SU-DHL-6 (cell line): ENCODE data around the gene TSNAX.

ENCODE experiments used
- H2AFZ ChIP-seq: fragments of 200-600 bp; sonication (generic); 2 replicates; pipeline ENCODE4 v1.6.1; 2014; ENCODE audit warnings: low read depth, mild to moderate bottlenecking, moderate library complexity, mixed read lengths, antibody characterized with exemption, low read length; ENCODE audit not compliant: severe bottlenecking
- H3F3A ChIP-seq: fragments of 200-600 bp; shearing (Covaris generic); 2 replicates; pipeline ENCODE4 v1.6.0; 2016; ENCODE audit warnings: antibody characterized with exemption, mild to moderate bottlenecking; ENCODE audit not compliant: insufficient read depth
- H3K27ac ChIP-seq: fragments of 200-600 bp; sonication (generic); 2 replicates; pipeline ENCODE4 v1.5.1; 2016; ENCODE audit warnings: low read depth, mild to moderate bottlenecking, low read length, moderate library complexity, mixed read lengths
- H3K27me3 ChIP-seq: fragments of 200-600 bp; sonication (generic), shearing (Covaris generic); 2 replicates; pipeline ENCODE4 v1.6.0; 2014; ENCODE audit warnings: mild to moderate bottlenecking, low read length
- H3K36me3 ChIP-seq: fragments of 200-600 bp; sonication (generic); 2 replicates; pipeline ENCODE4 v1.6.1; 2014; ENCODE audit warnings: mild to moderate bottlenecking, low read length, mixed read lengths
- H3K4me2 ChIP-seq: fragments of 300-600, 200-600 bp; shearing (Covaris generic), sonication (generic); 2 replicates; pipeline ENCODE4 v1.6.0; 2014; ENCODE audit warnings: low read length, low read depth, mild to moderate bottlenecking; ENCODE audit not compliant: poor library complexity, severe bottlenecking
- H3K4me3 ChIP-seq: fragments of 200-600 bp; sonication (generic); 2 replicates; pipeline ENCODE4 v1.5.1; 2014; ENCODE audit warnings: antibody characterized with exemption, low read length, mild to moderate bottlenecking, mixed read lengths; ENCODE audit not compliant: insufficient read depth, poor library complexity, severe bottlenecking
- H3K79me2 ChIP-seq: fragments of 200-600 bp; sonication (generic); 2 replicates; pipeline ENCODE4 v1.6.1; 2014; ENCODE audit warnings: mild to moderate bottlenecking, low read length, moderate library complexity; ENCODE audit not compliant: insufficient read depth
- H3K9ac ChIP-seq: fragments of 200-600 bp; sonication (generic); 2 replicates; pipeline ENCODE4 v1.7.0; 2014; ENCODE audit warnings: mild to moderate bottlenecking, low read length
- H3K9me2 ChIP-seq: fragments of 200-600 bp; sonication (generic); replicated peaks from 2 replicates; pipeline ENCODE4 v1.6.1; 2014; ENCODE audit warnings: low read length; ENCODE audit not compliant: insufficient read depth
- H3K9me3 ChIP-seq: fragments of 200-600 bp; sonication (generic); 2 replicates; pipeline ENCODE4 v1.6.1; 2014; ENCODE audit warnings: low read length, mixed read lengths; ENCODE audit not compliant: insufficient read depth
- H4K20me1 ChIP-seq: fragments of 200-600 bp; sonication (generic); 2 replicates; pipeline ENCODE4 v1.6.1; 2014; ENCODE audit warnings: low read depth, mild to moderate bottlenecking, antibody characterized with exemption, low read length, moderate library complexity, mixed read lengths
- CTCF ChIP-seq: fragments of 200-600 bp; sonication (generic); IDR thresholded peaks from one replicate; pipeline ENCODE4 v1.5.1; 2017; ENCODE audit warnings: antibody characterized with exemption, mild to moderate bottlenecking, low read length, moderate library complexity; ENCODE audit not compliant: insufficient read depth, poor library complexity, severe bottlenecking
- EZH2phosphoT487 ChIP-seq: fragments of 200-600 bp; sonication (generic), shearing (Covaris generic); conservative IDR thresholded peaks from 2 replicates; pipeline ENCODE4 v1.6.1; 2018; ENCODE audit warnings: mild to moderate bottlenecking, antibody characterized with exemption, low read length, moderate library complexity, mixed read lengths

The TSNAX gene

DNA sequence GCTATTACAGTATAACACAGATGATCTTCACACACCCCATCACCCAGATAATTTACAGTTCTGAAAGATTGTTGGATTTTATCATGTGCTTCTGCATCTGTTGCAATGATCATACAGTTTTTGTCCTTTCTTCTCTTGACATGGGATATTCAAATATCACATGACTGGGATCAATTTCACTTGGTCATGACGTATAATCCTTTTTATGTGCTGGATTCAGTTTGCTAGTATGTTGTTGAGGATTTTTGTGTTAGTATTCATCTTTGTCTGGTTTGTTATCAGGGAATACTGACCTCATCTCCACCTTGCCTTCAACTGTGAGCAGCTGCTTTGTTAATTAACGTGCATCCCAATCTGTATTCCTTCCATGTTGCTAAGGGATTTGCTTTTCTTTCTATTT is 53.4 kb downstream of the TSNAX start:
- no peak overlapping the region for H3K27ac ChIP-seq
- TF ChIP-seq EZH2phosphoT487 (no peak), CTCF (no peak)

GRCh38 chr1:231583376-231583775 is 54.9 kb downstream of the TSNAX start:
- TF ChIP-seq EZH2phosphoT487 (no peak), CTCF (no peak)
- Histone ChIP-seq H3K27me3 (no peaks in the 10 kb centered on the region), H3F3A (no peaks in the 10 kb centered on the region), H2AFZ (no peak overlapping the region), H3K27ac (no peak overlapping the region), H3K9ac (no peak overlapping the region), H3K4me3 (no peak overlapping the region), H3K79me2 (no peaks in the 10 kb centered on the region), H4K20me1 (no peaks in the 10 kb centered on the region), H3K9me2 (no peaks in the 10 kb centered on the region), H3K4me2 (no peak overlapping the region), H3K36me3 (no peaks in the 10 kb centered on the region), H3K9me3 (no peaks in the 10 kb centered on the region)

More for the DNA sequence above, 53.4 kb downstream of the TSNAX start:
- Histone ChIP-seq H3K4me3 (no peak overlapping the region), H3K9me3 (no peaks in the 10 kb centered on the region), H2AFZ (no peak overlapping the region), H3K4me2 (no peak overlapping the region), H3K36me3 (no peaks in the 10 kb centered on the region), H3K27me3 (no peaks in the 10 kb centered on the region), H3K79me2 (no peaks in the 10 kb centered on the region), H3F3A (no peaks in the 10 kb centered on the region), H3K9me2 (no peaks in the 10 kb centered on the region), H3K9ac (no peak overlapping the region), H4K20me1 (no peaks in the 10 kb centered on the region)

DNA sequence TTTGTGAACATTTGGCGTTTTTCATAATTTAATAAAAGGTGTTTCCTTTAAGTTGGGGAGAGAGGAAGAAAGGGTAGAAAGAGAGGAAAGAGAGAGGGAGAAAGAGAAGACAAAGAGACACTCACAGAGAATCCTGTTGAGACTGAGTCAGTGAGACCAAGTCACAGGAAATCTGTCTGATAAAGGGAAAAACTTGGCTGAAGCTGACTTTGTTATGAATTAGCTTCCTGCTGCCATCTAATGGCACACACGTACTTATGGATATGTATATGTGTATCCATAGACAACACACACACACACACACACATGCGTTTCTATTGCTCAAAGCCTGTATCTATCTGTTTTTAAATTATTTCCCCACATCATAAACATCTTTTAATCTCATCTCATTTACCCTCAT is 55.6 kb downstream of the TSNAX start:
- H3K27ac ChIP-seq, result no peak overlapping the region
- H2AFZ ChIP-seq, result no peak overlapping the region
- H3K9me2 ChIP-seq, result no peaks in the 10 kb centered on the region
- H3K4me2 ChIP-seq, result no peak overlapping the region
- H3K79me2 ChIP-seq, result no peaks in the 10 kb centered on the region
- no peak for TF ChIP-seq CTCF
- no peak for TF ChIP-seq EZH2phosphoT487
- no peak overlapping the region for H3K4me3 ChIP-seq
- no peaks in the 10 kb centered on the region for H3F3A ChIP-seq
- H3K9ac ChIP-seq, result no peak overlapping the region
- no peaks in the 10 kb centered on the region for H3K27me3 ChIP-seq
- no peaks in the 10 kb centered on the region for H4K20me1 ChIP-seq
- no peaks in the 10 kb centered on the region for H3K36me3 ChIP-seq
- H3K9me3 ChIP-seq, result no peaks in the 10 kb centered on the region

DNA sequence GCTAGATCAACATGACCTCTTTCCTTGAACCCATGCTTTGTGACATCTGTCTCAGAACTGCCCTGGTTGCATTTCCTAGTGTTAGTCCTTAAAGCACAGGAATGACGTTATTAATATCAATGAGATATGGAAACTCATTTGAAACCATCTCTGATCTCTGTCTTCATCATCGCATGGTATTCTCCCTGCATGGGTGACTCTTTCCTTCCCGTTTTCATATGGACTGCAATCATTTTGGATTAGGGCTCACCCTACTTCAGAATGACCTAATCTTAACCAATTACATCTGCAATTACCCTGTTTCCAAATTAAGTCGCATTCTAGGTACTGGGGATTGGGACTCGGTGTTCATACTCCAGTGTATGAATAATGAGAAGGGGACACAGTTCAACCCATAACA is 56.5 kb downstream of the TSNAX start:
- Histone ChIP-seq H3K9ac (no peak overlapping the region), H3K9me2 (no peaks in the 10 kb centered on the region), H3F3A (no peaks in the 10 kb centered on the region), H3K4me2 (no peak overlapping the region), H2AFZ (no peak overlapping the region), H3K4me3 (no peak overlapping the region), H3K27ac (no peak overlapping the region), H3K9me3 (no peaks in the 10 kb centered on the region), H3K27me3 (no peaks in the 10 kb centered on the region), H3K36me3 (no peaks in the 10 kb centered on the region), H3K79me2 (no peaks in the 10 kb centered on the region), H4K20me1 (no peaks in the 10 kb centered on the region)
- TF ChIP-seq EZH2phosphoT487 (no peak), CTCF (no peak)
